HG02885 (cell line): ENCODE results near the gene SLC22A1.

Source experiments
- ATAC-seq: cut with Tn5 transposase; IDR thresholded peaks from one replicate; pipeline ENCODE4 v1.9.1; 2021; ENCODE audit warnings: mild to moderate bottlenecking; ENCODE audit not compliant: unreplicated experiment, poor library complexity

SLC22A1 gene

GRCh38 chr6:160203522-160203921 is 81.9 kb downstream of the SLC22A1 start:
- no peak for ATAC-seq

GRCh38 chr6:160203953-160204352 is 82.3 kb downstream of the SLC22A1 start:
- no peak for ATAC-seq

- ATAC-seq, result no peak
Measured at GRCh38 chr6:160204710-160205109, 83.1 kb downstream of the SLC22A1 start.

- no peak for ATAC-seq
Measured at GRCh38 chr6:160207618-160208017, 86.0 kb downstream of the SLC22A1 start.
